GM21526 (cell line): ENCODE measurements around the gene CAMSAP1.

Experiments
- ATAC-seq: cut with Tn5 transposase; IDR thresholded peaks from one replicate; pipeline ENCODE4 v1.9.1; 2021; ENCODE audit warnings: moderate library complexity; ENCODE audit not compliant: unreplicated experiment, low FRiP score

Gene CAMSAP1

DNA sequence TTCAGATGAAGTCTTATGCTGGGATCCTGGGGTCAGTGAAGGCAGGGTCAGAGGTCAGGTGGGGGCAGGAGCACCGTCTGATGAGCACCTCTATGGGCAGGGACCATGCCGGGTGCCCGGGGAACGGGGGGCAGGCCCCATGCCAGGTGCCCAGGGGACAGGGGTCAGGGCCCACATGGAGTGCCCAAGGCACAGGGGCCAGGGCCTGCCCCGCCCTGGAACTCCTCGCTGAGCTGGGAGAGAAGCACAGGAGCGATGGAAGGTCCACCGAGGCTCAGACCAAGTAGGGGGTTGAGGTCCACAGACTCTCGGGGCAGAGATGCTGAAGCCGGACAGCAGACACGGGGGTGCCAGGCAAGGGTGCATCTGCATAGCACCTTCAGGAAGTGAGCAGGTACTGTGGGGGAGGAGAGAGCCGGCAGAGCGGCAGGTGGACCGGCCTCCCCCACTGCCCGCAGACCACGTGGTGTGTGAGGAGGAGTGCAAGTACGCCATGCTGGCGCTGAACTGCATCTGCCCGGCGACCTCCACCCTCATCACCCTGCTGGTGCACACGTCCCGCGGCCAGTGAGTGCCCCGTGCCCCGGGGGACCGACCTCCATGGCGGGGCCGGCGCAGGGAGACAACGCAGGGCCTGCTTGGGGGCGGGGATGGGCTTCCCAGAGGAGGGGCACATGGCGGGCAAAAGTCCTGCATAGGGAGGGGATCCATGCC is 137.7 kb downstream of the CAMSAP1 start:
- ATAC-seq, result no peak

GRCh38 chr9:135768516-135769218 is 138.7 kb downstream of the CAMSAP1 start:
- no peak for ATAC-seq

- ATAC-seq, result no peak
Measured at GRCh38 chr9:135766707-135767106, 140.6 kb downstream of the CAMSAP1 start.

GRCh38 chr9:135766251-135766650 is 141.1 kb downstream of the CAMSAP1 start:
- no peak for ATAC-seq

DNA sequence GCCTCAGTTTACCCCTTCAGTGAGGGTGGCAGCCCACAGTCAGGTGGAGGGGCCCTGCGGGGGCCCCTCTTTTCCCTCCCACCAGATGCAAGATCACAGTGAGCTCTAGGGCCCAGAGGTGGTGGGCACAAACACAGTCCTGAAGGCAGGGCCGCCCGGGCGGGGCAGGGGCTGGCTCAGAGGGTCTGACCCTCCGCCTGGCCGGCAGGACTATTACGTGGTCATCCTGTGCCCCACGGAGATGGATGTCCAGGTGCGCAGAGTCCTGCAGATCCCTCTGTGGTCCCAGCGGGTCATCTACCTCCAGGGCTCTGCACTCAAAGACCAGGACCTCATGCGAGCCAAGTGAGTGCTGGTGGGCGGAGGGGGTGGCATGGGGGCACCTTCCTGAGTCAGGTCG is 141.9 kb downstream of the CAMSAP1 start:
- no peak for ATAC-seq

GRCh38 chr9:135764731-135765130 is 142.6 kb downstream of the CAMSAP1 start:
- ATAC-seq, result no peak

DNA sequence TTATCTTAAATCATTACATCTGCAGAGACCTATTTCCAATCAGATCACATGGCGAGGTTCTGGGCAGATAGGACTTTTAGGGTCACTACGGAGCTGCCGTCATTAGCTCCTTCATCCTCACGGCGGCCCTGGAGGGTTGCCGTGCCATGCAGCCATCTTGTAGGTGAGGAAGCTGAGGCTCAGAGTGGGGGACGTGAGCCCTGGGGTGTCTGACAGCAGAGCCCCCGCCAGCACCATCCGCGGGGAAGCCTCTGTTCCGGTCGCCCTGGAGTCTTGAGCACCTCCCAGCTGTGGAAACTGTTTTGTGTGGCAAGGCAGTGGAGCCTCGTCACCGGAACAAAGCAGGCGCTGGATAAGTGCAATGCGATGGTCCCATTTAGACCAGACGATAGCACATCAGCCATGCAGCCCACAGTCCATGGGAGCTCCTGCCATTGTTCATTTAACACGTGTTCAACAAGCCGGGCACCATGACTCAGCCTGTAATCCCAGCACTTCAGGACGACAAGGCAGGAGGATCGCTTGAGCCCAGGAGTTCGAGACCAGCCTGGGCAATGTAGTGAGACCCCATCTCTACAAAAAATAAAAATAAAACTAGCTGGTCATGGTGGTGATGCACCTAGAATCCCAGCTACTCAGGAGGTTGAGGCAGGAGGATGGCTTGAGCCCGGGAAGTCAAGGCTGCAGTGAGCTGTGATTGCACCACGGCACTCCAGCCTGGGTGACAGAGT is 143.5 kb downstream of the CAMSAP1 start:
- ATAC-seq, result no peak

DNA sequence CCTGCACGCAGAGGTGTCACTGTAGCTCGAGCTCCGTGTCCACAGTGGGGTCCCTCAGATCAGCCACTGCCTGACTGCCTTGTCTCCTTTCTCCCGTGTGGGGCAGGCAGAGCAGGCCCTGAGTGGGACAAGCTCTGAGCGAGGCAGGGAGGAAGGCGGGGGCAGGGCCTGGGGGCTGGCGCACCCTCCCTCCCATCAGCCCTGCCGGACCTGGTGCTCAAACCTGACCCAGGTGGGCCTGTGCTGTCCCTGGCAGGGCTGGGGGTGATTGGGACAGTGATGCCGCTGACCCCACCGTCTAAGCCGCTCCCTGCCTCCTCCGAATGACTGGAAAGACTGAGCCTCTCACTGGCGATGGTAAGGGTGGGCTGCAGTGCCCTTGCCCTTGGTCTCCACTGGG is 144.4 kb downstream of the CAMSAP1 start:
- ATAC-seq, result no peak

- no peak for ATAC-seq
Measured at GRCh38 chr9:135761845-135762168, 145.5 kb downstream of the CAMSAP1 start.

DNA sequence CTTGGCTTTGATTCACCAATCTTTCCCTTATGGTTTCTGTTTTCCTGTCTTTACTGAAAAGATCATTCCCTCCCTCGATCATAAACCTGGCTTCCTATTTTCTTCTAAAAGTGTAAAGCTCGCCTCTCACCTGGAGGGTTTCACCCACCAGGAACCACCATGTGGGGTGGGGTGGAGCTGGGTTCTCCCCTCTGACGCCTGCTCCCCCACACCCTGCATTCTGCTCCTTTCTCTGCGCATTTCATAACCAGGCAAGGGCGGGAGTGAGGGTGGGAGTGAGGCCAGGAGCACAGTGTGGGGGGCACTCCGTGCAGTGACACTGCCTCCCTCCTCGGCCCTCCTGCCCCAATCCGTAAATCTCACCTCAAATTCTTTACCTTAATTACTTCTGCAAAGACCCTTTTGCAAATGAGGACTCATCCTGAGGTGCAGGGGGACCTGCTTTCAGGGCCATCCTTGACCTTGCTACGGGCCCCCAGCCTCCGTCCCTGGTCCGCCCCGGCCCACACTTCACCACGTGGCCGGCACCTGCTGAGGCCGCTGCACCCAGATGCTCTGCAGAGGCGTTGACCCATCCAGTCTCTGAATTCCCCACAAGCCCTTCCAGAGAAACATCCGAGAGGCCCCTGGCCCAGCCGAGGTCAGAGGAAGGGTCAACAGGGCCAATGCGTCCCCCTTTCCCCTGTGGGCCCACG is 146.0 kb downstream of the CAMSAP1 start:
- ATAC-seq, result no peak

DNA sequence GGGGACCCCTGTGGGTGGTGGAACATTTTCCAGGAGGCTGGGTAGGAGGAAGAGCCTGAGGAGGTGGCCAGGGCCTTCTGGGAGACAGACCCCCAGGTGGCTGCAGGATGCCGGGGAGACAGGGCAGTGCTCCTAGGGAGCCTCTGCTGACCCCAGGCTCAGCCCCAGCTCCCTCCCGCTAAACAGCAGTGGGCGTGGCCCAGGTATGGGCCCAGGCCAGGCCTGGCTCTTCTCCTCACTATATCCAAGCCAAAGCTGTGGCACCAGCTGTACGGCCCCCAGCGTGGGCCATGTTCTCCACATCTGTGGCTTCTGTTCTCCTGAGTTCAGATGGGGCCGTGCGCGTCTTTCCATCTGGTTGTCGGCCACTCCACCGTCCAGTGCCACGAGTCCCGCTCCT is 146.9 kb downstream of the CAMSAP1 start:
- ATAC-seq, result no peak

DNA sequence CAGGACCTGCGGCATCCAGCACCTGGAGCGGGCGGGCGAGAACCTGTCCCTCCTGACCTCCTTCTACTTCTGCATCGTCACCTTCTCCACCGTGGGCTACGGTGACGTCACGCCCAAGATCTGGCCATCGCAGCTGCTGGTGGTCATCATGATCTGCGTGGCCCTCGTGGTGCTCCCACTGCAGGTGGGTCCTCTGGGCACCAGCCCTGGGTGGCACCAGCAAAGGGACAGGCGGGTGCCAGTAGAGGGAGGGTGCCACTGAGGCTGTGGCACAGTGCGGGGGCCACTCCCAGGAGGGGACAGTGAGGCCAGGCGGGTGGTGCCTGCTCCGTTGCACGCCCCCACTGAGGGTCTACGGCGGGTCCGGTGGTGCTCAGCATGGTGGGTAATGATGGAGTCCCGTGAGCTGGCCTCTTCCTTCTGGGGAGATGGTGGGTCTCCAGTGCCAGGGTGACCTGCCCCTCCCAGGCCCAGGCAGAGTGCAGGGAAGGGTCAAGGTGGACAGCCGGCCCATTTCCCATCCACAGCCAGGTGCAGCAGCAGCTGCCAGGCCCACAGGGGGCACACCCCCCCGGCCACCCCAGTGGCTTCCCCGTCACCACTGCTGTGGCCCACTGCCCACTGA is 147.6 kb downstream of the CAMSAP1 start:
- ATAC-seq, result no peak

DNA sequence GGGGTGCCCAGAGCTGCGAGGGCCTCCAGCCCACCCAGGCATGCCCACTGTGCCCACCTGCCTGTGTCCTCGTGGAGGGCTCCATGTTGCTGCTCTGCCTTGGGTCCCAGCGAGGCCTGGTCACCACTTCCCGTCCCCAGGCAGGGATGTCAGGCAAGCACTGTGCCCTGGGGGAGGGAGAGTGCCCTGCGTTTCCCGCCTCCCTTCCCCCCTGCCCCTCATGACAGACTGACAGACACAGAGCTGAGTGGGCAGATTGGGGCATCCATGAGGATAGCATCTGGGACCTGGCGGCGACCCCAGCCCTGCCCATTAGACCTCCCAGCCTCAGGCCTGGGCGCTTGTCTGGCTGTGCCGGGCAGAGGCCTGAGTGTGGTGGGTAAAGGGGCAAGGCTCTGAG is 148.5 kb downstream of the CAMSAP1 start:
- no peak for ATAC-seq
